ENCODE data around the gene CHKB.
"Not testable (repeated sequence)": the region's sequence is repeated elsewhere in the genome, so short reads cannot be mapped to it uniquely, and the experiment has no call there.

GRCh38 chr22:50614296-50614695 is 31.6 kb upstream of the CHKB start:
- not testable (repeated sequence) for TF ChIP-seq POLR2A (IDR thresholded peaks at IDR 0.05; ENCODE audit: low read depth, low read length); NFE2L2 (IDR thresholded peaks at IDR 0.05; ENCODE audit: low read depth, low read length); CTCF (conservative IDR thresholded peaks at IDR 0.05; ENCODE audit: low read depth, low read length)
